Stomach (tissue), 9 donors: ENCODE data around the gene CLEC7A. TPM values are rescaled to one million over a fixed set of nuclear protein-coding genes. Genes with fewer than 3 reads are reported as not detected.

Experiments
- DNase-seq, 2 donors: peaks; one replicate each; pipeline versions ENCODE4 v3.0.0 to v3.0.0-alpha.2; 2013 to 2019
- H3K27ac ChIP-seq, 5 donors: fragments of 200-600 bp in 4 of 5; sonication (generic) in 4 of 5; one replicate each; pipeline ENCODE4 v1.5.1; 2013 to 2019; ENCODE audit warnings: mild to moderate bottlenecking in 1 of 5, moderate library complexity in 1 of 5
- H3K27me3 ChIP-seq, 3 donors: fragments of 200-600 bp; sonication (generic); one replicate each; pipeline ENCODE4 v1.5.1; 2017 to 2019; ENCODE audit warnings: mixed run types in 1 of 3
- H3K36me3 ChIP-seq, 4 donors: fragments of 200-600 bp; sonication (generic); 1 replicate in 3 of 4; 2 replicates in 1 of 4; pipeline ENCODE4 v1.5.1; 2016 to 2019
- H3K4me1 ChIP-seq, 4 donors: fragments of 200-600 bp; sonication (generic); one replicate each; pipeline ENCODE4 v1.5.1; 2016 to 2019
- H3K4me3 ChIP-seq, 4 donors: fragments of 200-600 bp; sonication (generic) in 3 of 4; one replicate each; pipeline ENCODE4 v1.5.1; 2016 to 2019; ENCODE audit warnings: mild to moderate bottlenecking in 1 of 4
- H3K9me3 ChIP-seq, 4 donors: fragments of 200-600 bp; sonication (generic); one replicate each; pipeline ENCODE4 v1.5.1; 2016 to 2019
- EP300 ChIP-seq: sonication (generic); formaldehyde crosslinking; IDR thresholded peaks from one replicate; pipeline ENCODE4 v1.6.1; 2017; ENCODE audit warnings: antibody characterized with exemption
- POLR2A ChIP-seq, 4 donors: fragments of 450-650 bp; IDR thresholded peaks; one replicate each; pipeline ENCODE4 v1.6.1; 2016; ENCODE audit warnings: antibody characterized with exemption in 4 of 4, control low read depth in 2 of 4, mild to moderate bottlenecking in 1 of 4, moderate library complexity in 1 of 4
- POLR2AphosphoS5 ChIP-seq, 3 donors: sonication (generic); formaldehyde crosslinking; IDR thresholded peaks; one replicate each; pipeline ENCODE4 v1.6.1; 2016; ENCODE audit warnings: antibody characterized with exemption in 3 of 3
- WGBS, 5 donors: extraction: QIAGEN DNeasy Blood & Tissue Kit in 3 of 5; methylation state at CpG; one replicate each; pipeline versions ENCODE4 v1.1.5 to v1.1.7; 2013 to 2018; 5-methylcytosine and 5-hydroxymethylcytosine counted together
- intact Hi-C: fragments of 100-400 bp; cut with DNase I; formaldehyde crosslinking; loops from one replicate; pipeline ENCODE4 v1.15.1; 2023; ENCODE audit warnings: low total_unique reads
- polyA plus RNA-seq, 3 donors: library from polyadenylated mRNA; stranded (reverse); fragments of 200-250 nt; gene quantifications; one replicate each; pipeline ENCODE4 v1.2.3, GENCODE V29; 2013
- total RNA-seq, 5 donors: library from RNA; depleted of rRNA; stranded (reverse); fragments of >200 nt; gene quantifications; one replicate each; pipeline versions ENCODE4 v1.1.0 to v1.2.3, GENCODE V29; 2014 to 2016
- TF ChIP-seq, protein P1 (sequence below), 7 experiments: fragments of 450-650 bp in 4 of 7; fragments of 200-600 bp in 3 of 7; sonication (generic) in 3 of 7; IDR thresholded peaks; one replicate each; pipeline ENCODE4 v1.5.1; 2016 to 2019; ENCODE audit warnings: antibody characterized with exemption in 7 of 7, control low read depth in 2 of 7, mild to moderate bottlenecking in 1 of 7
- donor health status: healthy with polysubstance abuse.
- donor health status: Bipolar disorder and iron deficiency.
- donor health status: healthy.

Gene CLEC7A
- total and polyA plus RNA-seq, 8 donors: 0.87 to 20.1 (median 4.2) TPM; not detected in 1

GRCh38 chr12:10159280-10159679 is 29.3 kb upstream of the CLEC7A start:
- Histone ChIP-seq H3K36me3 (no peaks in the 10 kb centered on the region), H3K4me1 (peaks cover 0 to 11% (median 4%) of the 10 kb centered on the region in 4 donors), H3K27ac (no peak overlapping the region), H3K9me3 (no peaks in the 10 kb centered on the region), H3K4me3 (no peak overlapping the region), H3K27me3 (no peaks in the 10 kb centered on the region)
- TF ChIP-seq EP300: no peak
- TF ChIP-seq, protein P1, sequence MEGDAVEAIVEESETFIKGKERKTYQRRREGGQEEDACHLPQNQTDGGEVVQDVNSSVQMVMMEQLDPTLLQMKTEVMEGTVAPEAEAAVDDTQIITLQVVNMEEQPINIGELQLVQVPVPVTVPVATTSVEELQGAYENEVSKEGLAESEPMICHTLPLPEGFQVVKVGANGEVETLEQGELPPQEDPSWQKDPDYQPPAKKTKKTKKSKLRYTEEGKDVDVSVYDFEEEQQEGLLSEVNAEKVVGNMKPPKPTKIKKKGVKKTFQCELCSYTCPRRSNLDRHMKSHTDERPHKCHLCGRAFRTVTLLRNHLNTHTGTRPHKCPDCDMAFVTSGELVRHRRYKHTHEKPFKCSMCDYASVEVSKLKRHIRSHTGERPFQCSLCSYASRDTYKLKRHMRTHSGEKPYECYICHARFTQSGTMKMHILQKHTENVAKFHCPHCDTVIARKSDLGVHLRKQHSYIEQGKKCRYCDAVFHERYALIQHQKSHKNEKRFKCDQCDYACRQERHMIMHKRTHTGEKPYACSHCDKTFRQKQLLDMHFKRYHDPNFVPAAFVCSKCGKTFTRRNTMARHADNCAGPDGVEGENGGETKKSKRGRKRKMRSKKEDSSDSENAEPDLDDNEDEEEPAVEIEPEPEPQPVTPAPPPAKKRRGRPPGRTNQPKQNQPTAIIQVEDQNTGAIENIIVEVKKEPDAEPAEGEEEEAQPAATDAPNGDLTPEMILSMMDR (IDR thresholded peaks at IDR 0.05): no peak
- TF ChIP-seq POLR2AphosphoS5 (IDR thresholded peaks at IDR 0.05): no peak
- no peak for TF ChIP-seq POLR2A (IDR thresholded peaks at IDR 0.05)
- DNase-seq: no peak
- intact Hi-C loops: no loop called here
- 48 to 77% (median 67%) methylated on average over 3 of the region's 3 CpGs for WGBS, 5 donors

DNA sequence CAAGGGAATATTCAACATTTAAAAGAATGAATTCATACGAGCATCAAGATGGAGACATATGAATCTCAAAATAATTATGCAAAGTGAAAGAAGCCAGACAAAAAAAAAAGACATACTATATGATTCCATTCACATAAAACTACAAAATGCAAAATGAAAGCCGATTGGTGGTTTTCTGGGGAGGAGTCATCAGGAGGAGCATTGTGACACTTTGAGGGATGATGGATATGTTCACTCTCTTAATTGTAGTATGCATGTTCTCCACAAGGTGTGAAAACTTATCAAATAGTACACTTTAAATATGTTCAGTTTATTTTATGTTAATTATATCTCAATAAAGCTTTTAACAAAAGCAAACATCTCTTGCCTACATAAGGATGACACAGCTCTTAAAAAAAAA is 28.4 kb upstream of the CLEC7A start:
- WGBS, 5 donors: 84 to 94% (median 87%) methylated on average over 2 of the region's 2 CpGs
- H3K4me3 ChIP-seq: no peak overlapping the region

GRCh38 chr12:10155966-10156365 is 26.0 kb upstream of the CLEC7A start:
- no peaks in the 10 kb centered on the region for H3K36me3 ChIP-seq
- no peak for TF ChIP-seq EP300
- no peak for TF ChIP-seq POLR2A (IDR thresholded peaks at IDR 0.05)
- TF ChIP-seq, protein P1 (IDR thresholded peaks at IDR 0.05): no peak
- TF ChIP-seq POLR2AphosphoS5 (IDR thresholded peaks at IDR 0.05): no peak
- H3K4me3 ChIP-seq: no peak overlapping the region
- no peaks in the 10 kb centered on the region for H3K27me3 ChIP-seq
- intact Hi-C loops: no loop called here
- 62 to 76% (median 74%) methylated on average over 3 of the region's 3 CpGs for WGBS, 5 donors
- peaks cover 6 to 23% (median 13%) of the 10 kb centered on the region in 4 donors for H3K4me1 ChIP-seq
- no peak for DNase-seq
- no peaks in the 10 kb centered on the region for H3K9me3 ChIP-seq
- no peak overlapping the region for H3K27ac ChIP-seq

More for the DNA sequence above, 28.4 kb upstream of the CLEC7A start:
- no peak overlapping the region for H3K27ac ChIP-seq
- H3K9me3 ChIP-seq: no peaks in the 10 kb centered on the region
- H3K4me1 ChIP-seq: peaks cover 6 to 18% (median 12%) of the 10 kb centered on the region in 4 donors
- no peak for DNase-seq
- TF ChIP-seq, protein P1 (IDR thresholded peaks at IDR 0.05): no peak
- TF ChIP-seq EP300: no peak
- no peak for TF ChIP-seq POLR2A (IDR thresholded peaks at IDR 0.05)
- TF ChIP-seq POLR2AphosphoS5 (IDR thresholded peaks at IDR 0.05): no peak
- H3K36me3 ChIP-seq: no peaks in the 10 kb centered on the region
- no peaks in the 10 kb centered on the region for H3K27me3 ChIP-seq
- intact Hi-C loops: no loop called here

DNA sequence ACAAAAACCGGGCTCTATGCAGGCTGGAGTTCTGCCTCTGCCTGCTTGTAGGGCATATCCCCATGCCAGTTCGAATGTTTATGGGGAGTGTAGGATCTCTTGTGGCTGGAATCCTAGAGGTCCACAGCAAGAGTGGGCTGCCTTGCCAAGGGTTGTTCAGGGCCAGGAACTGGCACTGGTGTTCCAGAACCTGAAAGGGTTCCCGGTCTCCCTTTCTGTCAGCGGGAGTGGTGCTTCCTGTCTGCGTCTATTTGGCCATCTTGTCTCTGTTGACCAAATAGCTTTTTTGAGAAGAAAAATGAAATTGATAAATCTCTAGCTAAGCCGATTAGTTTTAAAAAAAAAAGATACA is 24.1 kb upstream of the CLEC7A start:
- intact Hi-C loops: no loop called here
- TF ChIP-seq, protein P1 (IDR thresholded peaks at IDR 0.05): no peak
- TF ChIP-seq POLR2AphosphoS5 (IDR thresholded peaks at IDR 0.05): no peak
- peaks cover 6 to 14% (median 9%) of the 10 kb centered on the region in 4 donors for H3K4me1 ChIP-seq
- DNase-seq: no peak
- H3K9me3 ChIP-seq: no peaks in the 10 kb centered on the region
- peak overlapping the region in 3 of 5 donors; percentile 73 to 87 (median 85) for H3K27ac ChIP-seq
- H3K27me3 ChIP-seq: no peaks in the 10 kb centered on the region
- H3K4me3 ChIP-seq: peak overlapping the region; percentile 51 to 71 (median 66)
- no peaks in the 10 kb centered on the region for H3K36me3 ChIP-seq
- WGBS, 5 donors: 56 to 69% (median 61%) methylated on average over 6 of the region's 6 CpGs
